ENCODE measurements around the gene ACTN1.

DNA sequence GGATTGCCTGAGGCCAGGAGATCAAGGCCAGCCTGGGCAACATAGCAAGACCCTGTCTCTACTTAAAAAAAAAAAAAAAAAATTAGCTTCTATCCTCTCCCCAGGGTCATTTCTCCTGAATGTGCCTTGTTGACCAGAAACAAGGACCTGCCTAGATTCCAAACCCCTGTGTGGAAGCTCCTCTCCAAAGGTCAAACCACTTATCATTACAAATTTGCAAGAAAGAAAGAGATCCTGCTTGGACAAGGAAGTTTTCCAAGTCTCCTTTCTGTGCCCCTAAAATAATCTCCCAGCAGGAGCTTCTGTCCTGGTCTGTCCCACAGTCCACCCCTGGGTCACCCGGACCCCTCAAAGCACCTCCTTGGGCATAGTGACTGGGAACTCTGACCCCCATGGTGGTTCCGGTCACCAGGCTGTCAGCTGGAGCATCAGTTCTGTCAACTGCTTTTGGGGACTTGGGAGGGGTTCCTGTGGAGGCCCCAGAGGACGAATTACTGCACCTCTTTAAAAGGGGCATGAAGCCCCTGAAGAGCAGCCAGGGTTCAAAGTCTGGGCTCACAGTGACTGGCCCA, 38.4 kb downstream of the ACTN1 start:
- TF ChIP-seq, protein P1, sequence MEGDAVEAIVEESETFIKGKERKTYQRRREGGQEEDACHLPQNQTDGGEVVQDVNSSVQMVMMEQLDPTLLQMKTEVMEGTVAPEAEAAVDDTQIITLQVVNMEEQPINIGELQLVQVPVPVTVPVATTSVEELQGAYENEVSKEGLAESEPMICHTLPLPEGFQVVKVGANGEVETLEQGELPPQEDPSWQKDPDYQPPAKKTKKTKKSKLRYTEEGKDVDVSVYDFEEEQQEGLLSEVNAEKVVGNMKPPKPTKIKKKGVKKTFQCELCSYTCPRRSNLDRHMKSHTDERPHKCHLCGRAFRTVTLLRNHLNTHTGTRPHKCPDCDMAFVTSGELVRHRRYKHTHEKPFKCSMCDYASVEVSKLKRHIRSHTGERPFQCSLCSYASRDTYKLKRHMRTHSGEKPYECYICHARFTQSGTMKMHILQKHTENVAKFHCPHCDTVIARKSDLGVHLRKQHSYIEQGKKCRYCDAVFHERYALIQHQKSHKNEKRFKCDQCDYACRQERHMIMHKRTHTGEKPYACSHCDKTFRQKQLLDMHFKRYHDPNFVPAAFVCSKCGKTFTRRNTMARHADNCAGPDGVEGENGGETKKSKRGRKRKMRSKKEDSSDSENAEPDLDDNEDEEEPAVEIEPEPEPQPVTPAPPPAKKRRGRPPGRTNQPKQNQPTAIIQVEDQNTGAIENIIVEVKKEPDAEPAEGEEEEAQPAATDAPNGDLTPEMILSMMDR (IDR thresholded peaks at IDR 0.05; ENCODE audit: control extremely low read depth in 1 of 3, insufficient read depth in 1 of 3, low read depth in 1 of 3, low read length in 3 of 3), result no peak
- TF ChIP-seq, protein P2, sequence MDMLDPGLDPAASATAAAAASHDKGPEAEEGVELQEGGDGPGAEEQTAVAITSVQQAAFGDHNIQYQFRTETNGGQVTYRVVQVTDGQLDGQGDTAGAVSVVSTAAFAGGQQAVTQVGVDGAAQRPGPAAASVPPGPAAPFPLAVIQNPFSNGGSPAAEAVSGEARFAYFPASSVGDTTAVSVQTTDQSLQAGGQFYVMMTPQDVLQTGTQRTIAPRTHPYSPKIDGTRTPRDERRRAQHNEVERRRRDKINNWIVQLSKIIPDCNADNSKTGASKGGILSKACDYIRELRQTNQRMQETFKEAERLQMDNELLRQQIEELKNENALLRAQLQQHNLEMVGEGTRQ (IDR thresholded peaks at IDR 0.05; ENCODE audit: low read length), result no peak
- TF ChIP-seq EZH2 (IDR thresholded peaks at IDR 0.05; ENCODE audit: low read depth, low read length, severe bottlenecking), result no peak
- TF ChIP-seq POLR2A (IDR thresholded peaks at IDR 0.05; ENCODE audit: control extremely low read depth in 1 of 2, low read depth in 2 of 2, low read length in 2 of 2), result no peak
- no peak for TF ChIP-seq KDM1A (IDR thresholded peaks at IDR 0.05; ENCODE audit: borderline replicate concordance, low read length)
- TF ChIP-seq SP1 (IDR thresholded peaks at IDR 0.05; ENCODE audit: low read depth, low read length), result no peak
- TF ChIP-seq EP300 (IDR thresholded peaks at IDR 0.05; ENCODE audit: borderline replicate concordance in 1 of 2, low read depth in 2 of 2, low read length in 2 of 2), result no peak
- no peak for TF ChIP-seq SP2 (IDR thresholded peaks at IDR 0.05; ENCODE audit: low read length)
- TF ChIP-seq SUZ12 (IDR thresholded peaks at IDR 0.05; ENCODE audit: low read length), result no peak

Data from H1 (cell line).